ENCODE data around the gene CYSTM1.

The CYSTM1 gene

DNA sequence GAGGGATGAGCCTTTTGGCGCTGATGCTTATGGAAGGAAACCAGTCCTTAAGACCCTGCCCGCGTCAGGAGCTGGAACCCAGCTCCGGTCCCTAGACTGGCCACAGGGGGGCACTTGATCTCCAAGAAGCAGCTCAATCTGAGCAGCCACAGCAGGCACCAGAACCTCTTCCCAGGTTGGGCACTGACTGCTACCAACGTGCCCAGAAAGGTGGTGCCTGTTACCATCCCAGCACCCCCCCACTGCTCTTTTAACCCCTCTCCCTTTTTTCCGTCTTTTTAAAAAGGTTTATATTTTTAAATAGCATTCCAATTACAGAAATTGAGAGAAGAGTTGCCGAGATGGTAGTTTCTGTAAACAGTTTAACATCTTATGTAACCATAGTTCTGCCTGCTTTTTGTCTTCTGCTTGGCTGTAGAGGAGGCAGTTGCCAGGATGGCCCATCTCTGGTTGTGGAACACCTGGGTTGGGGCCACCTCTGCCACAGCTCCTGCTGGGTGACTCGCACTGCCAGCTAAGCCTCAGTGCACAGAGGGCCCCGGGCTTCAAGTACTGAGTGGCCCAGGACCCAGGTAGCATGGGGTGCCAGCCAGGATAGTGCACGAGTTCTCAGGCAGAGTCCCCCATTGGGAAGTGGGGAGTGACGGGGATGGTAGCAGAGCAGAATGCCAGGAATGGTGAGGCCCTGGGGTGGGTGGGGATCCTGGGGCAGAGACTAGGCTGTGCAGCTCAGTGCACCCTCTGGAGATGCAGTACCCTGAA is 65.1 kb downstream of the CYSTM1 start:
- peak; percentile 62 for DNase-seq

DNA sequence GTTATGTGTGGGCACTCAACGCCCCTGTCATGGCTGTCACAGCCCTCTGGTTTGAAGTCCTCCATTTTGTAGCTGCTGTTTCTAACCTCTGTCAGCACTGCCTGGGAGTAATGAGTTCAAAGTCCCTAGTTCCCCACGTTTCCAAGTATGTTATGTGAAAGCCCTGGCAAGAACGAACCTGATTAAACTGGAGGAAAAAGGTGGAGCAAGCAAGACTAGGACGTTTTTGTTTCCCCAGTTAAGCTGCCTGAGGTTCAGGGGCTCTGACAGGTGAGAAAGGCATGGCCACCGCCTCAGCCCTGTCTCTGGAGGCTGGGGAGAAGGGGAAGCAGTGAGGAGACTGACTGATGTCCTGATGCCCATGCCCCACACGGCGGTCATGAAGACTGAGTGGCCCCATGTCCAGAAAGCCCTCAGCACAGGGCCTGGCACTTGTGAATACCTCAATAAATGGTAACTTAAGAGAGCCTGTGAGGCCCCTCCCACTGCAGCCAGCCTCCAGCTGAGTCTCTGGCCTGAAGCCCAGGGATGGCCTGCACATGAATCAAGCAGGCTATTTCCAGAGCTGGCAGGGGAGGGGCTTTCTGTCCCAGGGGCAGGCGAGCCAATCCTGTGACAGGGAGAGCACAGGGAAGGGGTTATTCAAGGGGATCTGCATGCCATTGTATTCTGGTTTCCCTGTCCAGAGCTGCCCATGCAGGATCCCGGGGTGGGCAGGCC is 66.2 kb downstream of the CYSTM1 start:
- DNase-seq = peak; percentile 54

DNA sequence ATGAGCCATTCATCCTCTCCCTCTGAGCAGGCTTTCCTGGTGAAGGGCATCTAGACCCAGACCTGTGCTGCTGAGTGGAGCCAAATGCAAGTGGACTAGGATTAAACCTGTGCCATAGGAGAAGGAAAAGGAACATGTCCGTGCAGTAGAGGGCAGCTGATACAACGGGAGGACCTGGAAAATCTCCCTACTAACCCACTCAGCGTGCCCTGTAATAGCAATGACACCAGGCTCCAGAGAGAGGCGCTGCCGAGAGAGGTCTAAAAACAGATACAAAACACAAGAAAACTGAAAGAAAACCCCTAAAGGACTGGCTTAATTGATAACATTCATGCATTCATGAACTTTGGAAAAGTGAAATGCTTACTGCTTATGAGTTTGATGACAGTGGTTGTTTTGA is 67.1 kb downstream of the CYSTM1 start:
- no peak for DNase-seq

DNA sequence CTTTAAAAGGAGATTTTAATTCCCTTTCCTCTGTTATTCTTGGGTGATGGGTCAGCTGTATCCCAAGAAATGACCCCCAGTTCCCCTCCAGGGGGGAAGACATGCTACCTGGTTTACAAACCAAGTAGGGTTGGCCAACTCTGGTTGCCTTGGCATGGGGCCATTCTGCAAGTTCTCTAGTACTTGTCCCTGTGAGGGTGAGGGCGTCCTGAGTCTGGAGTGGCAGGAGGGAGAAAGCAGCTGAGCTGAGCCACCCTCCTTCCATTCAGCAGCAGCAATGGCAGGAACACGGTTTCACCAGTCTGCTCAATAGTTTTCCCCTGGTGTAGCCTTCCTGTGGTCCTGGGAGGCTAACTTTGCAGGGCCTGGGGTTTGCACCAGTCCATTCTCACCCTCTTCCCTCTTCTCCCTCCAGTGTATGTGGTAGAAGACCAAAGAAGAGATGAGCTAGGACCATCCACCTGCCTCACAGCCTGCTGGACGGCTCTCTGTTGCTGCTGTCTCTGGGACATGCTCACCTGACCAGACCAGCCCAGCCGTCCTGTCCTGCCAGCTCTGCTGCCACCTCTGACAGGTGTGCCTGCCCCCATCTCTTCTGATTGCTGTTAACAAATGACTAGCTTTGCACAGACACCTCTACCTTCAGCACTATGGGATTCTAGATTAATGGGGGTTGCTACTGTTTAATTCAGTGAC is 68.0 kb downstream of the CYSTM1 start:
- DNase-seq = no peak

DNA sequence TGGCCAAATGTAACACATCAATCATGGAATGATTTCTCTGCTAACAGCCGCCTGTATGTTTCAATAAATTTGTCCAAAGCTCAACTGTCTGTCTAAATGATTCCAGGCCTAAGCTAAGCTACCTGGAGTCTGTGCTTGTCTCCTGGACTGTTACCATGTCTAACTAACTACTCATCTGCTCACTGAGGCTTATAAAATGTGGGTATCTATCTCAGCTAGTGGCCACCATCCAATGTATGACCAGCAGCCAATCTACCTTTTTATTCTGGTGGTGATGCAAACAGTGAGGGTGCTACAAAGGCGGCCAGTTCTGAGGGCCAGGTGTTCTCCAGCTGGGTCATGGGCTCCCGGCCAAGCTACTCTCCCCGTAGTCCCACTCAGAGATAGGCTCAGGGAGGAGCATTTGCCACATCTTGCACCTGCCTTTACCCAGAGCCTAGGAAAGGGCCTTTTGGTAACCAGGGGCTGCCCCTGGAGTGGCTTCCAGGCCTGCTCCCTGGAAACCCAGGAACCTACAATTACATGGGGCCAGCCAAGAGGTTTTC is 68.8 kb downstream of the CYSTM1 start:
- DNase-seq = no peak

DNA sequence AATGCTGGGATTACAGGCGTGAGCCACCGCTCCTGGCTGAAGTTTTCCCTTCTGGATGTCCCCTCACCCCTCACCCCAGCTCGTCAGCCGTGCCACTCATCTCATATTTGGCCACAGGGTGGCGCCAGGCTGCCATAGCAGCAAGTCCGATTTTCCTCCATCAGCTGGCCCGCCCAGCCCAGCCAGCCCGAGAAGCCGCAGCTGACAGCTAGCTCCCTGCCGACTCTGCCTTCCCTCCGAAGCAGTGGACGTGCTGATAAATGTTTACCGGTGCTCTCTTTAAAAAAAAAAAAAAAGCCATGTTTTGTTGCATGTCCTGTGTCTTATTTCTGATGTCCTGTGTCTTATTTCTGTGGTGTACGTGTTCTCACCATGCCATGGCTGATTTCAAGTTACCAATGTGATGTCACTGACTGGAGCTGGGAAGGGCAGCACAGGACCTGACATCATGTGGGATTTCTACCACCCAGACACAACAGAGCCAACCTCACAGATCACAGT is 69.6 kb downstream of the CYSTM1 start:
- peak; percentile 83 for DNase-seq

DNA sequence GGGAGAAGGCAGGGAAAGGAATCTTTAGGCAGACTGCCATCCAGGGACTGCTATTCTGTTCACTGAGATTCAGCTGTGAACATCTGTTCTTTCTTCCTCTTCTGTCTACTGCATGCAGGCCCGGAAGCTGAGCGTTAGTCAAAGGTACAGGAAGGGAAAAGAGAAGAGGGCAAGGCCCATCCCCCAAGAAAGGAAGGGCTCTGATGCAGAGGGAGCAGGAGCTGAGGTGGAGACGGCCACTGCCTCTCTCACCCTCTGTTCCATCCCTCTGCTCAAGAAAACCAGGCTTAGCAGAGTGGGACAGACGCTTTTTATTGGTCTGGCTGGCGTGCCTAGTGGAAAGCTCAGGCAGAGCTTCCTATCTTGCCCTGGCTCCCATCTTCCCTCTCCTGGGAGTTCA is 70.4 kb downstream of the CYSTM1 start:
- DNase-seq = no peak

DNA sequence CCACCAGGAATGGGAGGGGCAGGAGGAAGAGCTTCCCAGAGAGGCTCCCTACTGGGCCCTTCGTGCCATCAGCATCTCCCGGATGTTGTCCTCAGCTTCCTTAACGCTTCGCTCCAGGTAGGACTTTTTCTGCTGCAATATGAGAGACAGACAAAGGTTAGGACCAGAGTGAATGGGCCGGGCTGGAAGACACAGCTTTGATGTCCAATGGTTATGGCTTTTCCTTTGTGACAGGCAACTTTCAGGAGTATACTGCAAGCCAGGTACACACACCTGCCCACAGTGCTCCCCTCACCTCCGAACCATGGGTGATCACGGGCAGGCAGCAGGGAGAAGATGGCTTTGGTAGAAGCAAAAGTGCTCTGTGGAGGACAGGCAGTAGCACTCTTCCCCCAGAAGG is 70.9 kb downstream of the CYSTM1 start:
- no peak for DNase-seq

DNA sequence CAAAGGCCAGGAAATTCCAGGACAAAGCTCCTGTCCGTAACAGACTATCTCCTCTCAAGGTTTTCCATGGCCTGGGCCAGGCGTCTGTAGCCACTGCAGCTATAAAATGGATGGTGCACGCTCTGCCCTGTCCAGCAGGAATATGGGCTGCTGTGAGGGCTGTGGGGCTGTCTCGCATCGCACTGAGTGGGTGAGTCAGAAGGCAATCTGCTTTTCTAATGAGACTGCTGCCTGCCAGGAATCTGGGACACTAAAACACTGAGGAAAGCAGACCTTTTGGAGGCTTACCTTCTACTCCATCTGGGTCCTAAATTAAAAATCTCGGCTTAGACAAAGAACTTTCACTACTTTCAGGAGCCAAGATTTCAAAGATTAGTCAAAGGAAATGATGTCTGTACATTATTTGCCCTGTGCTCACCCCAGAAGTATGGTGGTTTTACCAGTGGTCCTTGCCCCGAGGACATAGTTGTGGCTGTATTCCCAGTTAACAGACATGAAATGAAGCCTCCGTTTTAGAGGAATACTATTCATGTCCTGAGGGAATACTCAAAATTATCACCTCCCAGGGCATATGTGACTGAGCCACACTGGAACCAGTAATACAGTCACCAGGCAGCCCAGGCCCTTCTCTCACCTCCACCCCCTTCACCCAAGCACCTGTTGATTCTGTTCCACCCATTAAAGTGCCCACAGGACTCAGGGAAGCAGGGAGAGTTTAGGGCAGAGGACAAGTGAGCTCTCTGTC is 71.6 kb downstream of the CYSTM1 start:
- DNase-seq = no peak

DNA sequence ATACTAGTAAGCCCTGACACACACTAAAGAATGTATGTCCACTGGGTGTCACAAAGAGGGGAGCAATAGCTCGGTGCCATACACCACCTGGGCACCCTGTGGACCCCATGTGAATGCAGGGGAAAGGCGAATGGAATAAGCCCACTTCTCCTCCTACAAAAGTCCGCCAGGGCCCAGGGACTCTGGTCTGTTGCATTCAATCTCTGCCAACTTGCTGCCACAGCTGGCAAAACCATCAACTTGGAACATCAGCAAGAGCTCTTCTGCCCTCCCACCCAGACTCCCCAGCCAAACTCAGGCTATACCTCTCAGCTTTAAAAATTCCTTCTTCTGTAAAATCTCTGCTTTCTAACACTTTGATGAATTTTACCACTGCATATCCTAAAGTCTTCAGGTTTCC is 73.4 kb downstream of the CYSTM1 start:
- no peak for DNase-seq

DNA sequence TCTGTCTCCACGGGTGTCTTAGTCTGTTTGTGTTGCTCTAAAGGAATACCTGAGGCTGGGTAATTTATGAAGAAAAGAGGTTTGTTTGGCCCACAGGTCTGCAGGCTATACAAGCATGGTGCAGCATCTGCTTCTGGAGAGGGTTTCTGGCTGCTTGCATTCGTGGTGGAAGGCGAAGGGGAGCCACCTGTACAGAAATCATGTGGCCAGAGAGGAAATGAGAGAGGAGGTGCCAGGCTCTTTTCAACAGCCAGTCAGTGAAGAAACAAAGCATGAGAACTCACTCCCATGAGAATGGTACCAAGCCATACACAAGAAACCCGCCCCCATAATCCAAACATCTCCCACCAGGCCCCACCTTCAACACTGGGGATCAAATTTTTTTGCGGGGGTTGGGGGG is 74.5 kb downstream of the CYSTM1 start:
- DNase-seq = no peak

DNA sequence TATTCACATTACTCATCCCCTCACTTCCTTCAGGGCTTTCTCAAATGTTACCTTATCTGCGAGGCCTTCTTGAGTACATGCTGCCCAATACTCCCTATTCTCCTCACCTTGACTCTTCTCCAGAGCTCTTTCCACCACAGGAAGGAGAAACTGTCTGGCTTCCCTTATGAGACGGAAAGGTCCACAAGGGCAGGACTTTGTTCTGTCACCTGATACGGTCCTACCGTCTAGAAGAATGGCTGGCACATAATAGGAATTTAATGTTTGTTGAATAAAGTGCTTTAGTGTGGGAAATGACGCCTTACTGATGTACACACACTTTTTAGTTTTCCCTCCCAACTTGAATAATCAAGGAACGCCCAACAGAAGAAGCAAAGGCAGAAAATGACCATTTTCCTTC is 75.4 kb downstream of the CYSTM1 start:
- no peak for DNase-seq

DNA sequence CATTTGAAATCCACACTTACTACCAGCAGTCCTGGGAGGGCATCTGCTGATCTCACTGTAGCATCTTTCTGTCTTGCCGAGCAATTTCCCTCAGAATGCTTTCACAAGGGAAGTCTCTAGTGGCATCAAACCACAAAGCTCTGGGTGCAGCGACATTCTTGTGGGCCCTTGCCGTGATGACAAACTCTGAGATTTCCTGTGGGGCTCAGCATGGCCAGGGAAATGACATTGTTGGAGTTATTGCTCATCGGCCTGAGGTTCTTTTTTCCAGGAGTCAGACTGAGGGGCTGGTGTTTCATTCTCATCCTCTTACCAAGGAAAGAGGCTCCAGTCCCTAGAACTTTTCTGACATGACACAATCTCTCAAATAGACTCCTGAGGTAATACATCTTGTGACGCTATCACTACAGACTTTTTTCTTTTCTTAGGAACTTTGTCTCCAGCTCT is 76.6 kb downstream of the CYSTM1 start:
- DNase-seq = no peak

DNA sequence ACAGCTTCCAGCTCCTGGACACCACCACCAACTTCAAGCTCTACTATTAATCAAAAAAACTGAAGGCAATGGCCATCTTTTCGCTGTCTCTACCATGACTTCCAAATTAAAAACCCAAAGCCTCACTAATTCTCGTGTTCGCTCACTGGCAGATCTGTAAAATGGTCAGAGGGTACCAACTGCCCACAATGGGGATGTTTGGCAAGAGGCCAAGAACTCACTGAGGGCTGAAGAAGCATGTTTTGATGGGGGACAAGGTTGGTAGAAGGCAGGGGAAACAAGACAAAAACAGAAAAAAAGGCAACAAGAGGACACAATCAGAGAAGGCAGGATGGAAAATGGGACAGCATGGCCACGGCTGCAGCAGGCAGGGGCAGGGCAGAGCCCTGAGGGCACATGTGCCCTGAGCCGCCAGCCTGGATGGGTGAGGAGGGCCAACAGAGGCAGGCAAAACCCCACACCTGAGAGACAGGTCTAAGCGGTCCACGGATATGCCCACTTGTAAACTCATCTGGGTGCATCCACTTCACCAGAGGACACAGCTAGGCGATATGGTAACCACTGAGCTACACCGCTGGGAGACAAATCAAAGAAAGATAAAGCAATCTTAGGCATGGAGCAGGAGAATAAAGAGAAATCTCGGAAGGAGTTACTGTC is 77.6 kb downstream of the CYSTM1 start:
- no peak for DNase-seq

DNA sequence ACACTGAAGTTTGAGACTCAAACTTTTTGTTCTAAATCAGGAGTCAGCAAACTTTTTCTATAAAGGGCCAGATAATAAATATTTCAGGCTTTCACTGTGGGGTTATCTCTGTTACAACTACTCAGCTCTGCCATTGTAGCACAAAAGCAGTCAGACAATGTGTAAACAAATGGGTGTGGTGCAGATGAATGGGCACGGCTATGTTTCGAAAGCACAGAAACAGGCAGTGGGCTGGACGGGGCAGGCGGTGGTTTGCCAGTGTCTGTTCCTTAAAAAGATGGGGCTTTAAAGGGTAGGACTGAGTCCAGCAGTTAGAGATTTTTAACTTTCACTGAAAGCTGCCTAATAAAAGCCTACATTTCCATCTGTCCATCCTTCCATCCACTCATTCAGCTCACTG is 79.0 kb downstream of the CYSTM1 start:
- no peak for DNase-seq

DNA sequence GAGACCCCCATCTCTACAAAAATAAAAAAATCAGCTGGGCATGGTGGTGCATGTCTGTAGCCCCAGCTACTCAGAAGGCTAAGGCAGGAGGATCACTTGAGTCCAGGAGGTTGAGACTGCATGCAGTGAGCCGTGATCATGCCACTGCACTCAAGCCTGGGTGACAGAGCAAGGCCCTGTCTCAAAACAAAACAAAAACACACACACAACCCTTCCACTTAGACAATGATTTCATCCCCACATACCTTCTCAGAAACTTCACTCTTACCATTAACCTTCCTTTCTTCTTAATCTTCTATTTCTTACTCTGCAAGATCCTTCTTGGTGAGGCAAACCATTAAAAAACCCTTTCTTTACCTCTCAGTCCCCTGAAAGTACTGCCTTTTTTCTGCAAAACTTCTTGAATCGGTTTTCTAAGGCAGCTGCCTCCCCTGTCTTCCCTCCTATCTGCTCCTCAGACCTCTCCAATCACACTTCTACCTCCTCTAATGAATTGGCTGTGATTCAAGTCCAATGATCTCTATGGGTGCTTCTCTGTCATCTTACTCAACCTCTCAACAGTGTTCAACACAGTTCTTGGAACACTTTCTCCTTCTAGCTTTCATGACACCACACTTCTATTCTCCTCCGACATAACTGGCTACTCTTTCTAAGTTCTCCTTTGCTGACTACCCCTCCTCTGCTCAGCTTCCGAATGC is 80.6 kb downstream of the CYSTM1 start:
- no peak for DNase-seq

DNA sequence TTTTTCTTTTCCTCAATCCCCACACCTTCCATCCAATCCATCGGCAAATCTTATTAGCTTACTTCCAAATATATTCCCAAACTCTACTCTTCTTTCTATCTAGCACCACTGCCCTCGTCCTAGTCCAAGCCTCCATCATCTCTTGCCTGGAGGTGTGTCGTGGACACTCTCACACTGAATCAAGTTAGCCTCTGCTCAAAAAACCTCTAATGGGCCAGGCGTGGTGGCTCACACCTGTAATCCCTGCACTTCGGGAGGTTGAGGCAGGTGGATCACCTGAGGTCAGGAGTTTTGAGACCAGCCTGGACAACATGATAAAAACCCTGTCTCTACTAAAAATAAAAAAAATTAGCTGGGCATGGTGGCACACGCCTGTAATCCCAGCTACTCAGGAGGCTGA is 81.7 kb downstream of the CYSTM1 start:
- no peak for DNase-seq

DNA sequence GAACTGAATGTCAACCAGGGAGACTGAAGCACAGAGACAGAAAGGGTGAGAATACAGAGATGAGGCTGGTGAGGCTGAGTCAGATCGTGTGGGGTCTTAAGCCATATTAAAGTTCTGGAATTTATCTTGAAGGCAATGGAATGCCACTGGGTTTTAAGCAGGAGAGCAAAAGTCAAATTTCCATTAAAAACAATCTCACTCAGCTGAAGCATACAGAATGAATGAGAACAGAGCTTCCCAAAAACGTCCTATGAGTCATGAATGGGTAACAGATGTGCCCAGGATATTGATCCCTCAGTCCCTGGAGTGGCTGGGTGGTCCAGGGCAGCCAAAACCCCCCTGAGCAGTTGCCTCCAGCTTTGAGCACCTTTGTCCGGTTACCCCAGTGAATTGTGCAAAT is 83.0 kb downstream of the CYSTM1 start:
- no peak for DNase-seq

DNA sequence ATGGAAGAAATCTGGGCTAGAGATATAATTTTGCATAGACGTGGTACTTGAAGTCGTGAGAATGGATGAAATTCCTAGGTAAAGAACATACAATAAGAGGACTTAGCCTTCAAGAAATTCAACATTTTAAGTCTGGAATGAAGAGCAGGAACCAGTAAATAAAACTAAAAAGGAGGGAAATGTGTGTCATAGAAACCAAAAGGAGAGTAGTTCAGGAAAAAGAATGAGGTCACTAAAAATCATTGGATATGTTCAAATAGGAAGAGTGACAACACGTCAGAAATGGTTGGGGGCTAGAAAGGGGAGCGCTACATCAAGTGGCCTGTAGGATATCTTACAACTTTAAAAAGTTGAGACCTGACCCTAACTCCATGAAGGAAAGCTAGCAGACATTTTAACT is 83.9 kb downstream of the CYSTM1 start:
- no peak for DNase-seq

DNA sequence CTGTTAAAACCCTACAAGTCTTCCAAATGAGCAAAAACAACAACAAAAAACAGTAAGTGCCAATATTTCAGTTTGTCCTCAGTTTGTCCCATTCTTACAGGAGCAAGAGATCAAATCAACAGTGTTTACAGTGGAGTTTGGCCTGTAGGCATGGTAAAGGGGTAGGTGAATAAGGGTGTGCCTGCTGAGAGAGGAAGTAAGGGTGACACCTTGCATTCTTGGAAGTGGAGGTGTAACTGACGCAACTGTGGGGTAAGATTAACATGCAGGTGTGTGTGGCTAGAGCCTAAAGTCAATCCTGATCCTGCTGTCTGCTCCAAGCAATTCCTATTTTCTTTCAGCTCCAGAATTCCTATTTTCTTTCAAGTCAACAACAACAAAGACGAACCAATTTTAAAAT is 84.5 kb downstream of the CYSTM1 start:
- no peak for DNase-seq

DNA sequence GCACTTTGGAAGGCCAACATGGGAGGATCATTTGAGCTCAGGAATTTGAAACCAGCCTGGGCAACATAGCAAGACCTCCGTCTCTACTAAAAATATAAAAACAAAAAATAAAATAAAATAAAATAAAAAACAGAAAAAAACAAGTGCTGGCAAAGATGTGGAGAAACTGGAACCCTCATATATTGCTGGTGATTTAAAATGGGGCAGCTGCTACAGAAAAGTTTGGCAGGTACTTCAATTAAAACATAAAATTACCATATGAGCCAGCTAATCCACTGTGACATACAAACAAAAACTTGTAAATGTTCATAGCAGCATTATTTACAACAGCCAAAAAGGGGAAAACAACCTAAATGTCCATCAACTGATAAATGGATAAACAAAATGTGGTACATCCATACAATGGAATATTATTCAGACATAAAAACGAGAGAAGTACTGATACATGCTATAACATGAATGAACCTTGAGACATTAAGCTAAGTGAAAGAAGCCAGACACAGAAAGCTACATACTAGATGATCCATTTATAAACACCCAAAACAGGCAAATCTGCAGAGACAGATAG is 85.2 kb downstream of the CYSTM1 start:
- no peak for DNase-seq
